ENCODE data around the gene CEACAM5.
"Not testable (repeated sequence)": the region's sequence is repeated elsewhere in the genome, so short reads cannot be mapped to it uniquely, and the experiment has no call there.

Gene CEACAM5

DNA sequence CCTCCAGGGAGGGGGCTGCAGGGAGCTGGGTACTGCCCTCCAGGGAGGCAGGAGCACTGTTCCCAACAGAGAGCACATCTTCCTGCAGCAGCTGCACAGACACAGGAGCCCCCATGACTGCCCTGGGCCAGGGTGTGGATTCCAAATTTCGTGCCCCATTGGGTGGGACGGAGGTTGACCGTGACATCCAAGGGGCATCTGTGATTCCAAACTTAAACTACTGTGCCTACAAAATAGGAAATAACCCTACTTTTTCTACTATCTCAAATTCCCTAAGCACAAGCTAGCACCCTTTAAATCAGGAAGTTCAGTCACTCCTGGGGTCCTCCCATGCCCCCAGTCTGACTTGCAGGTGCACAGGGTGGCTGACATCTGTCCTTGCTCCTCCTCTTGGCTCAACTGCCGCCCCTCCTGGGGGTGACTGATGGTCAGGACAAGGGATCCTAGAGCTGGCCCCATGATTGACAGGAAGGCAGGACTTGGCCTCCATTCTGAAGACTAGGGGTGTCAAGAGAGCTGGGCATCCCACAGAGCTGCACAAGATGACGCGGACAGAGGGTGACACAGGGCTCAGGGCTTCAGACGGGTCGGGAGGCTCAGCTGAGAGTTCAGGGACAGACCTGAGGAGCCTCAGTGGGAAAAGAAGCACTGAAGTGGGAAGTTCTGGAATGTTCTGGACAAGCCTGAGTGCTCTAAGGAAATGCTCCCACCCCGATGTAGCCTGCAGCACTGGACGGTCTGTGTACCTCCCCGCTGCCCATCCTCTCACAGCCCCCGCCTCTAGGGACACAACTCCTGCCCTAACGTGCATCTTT lies 7.8 kb upstream of the CEACAM5 start:
- WGBS, 2 experiments (ENCODE audit: insufficient coverage in 2 of 2), result 65 to 80% methylated on average over 13 of the region's 13 CpGs
- no peaks in the 10 kb centered on the region for H3K36me3 ChIP-seq (ENCODE audit: control insufficient read depth, insufficient read depth, low read length)
- no peak overlapping the region for H3K4me3 ChIP-seq (ENCODE audit: extremely low read depth, insufficient read depth, low read length, poor library complexity, severe bottlenecking)
- H3K27ac ChIP-seq (ENCODE audit: low read depth, low read length, severe bottlenecking), result no peak overlapping the region
- no peaks in the 10 kb centered on the region for H3K4me1 ChIP-seq (ENCODE audit: control insufficient read depth, insufficient read depth, low read length, poor library complexity, severe bottlenecking)
- H3K9me3 ChIP-seq (ENCODE audit: control insufficient read depth, low read length), result no peaks in the 10 kb centered on the region

DNA sequence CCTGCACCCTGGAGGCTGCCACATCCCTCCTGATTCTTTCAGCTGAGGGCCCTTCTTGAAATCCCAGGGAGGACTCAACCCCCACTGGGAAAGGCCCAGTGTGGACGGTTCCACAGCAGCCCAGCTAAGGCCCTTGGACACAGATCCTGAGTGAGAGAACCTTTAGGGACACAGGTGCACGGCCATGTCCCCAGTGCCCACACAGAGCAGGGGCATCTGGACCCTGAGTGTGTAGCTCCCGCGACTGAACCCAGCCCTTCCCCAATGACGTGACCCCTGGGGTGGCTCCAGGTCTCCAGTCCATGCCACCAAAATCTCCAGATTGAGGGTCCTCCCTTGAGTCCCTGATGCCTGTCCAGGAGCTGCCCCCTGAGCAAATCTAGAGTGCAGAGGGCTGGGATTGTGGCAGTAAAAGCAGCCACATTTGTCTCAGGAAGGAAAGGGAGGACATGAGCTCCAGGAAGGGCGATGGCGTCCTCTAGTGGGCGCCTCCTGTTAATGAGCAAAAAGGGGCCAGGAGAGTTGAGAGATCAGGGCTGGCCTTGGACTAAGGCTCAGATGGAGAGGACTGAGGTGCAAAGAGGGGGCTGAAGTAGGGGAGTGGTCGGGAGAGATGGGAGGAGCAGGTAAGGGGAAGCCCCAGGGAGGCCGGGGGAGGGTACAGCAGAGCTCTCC lies 6.9 kb upstream of the CEACAM5 start:
- Histone ChIP-seq H3K9me3 (ENCODE audit: control insufficient read depth, low read length) (no peaks in the 10 kb centered on the region), H3K4me3 (ENCODE audit: extremely low read depth, insufficient read depth, low read length, poor library complexity, severe bottlenecking) (no peak overlapping the region), H3K4me1 (ENCODE audit: control insufficient read depth, insufficient read depth, low read length, poor library complexity, severe bottlenecking) (no peaks in the 10 kb centered on the region), H3K27ac (ENCODE audit: low read depth, low read length, severe bottlenecking) (no peak overlapping the region), H3K36me3 (ENCODE audit: control insufficient read depth, insufficient read depth, low read length) (no peaks in the 10 kb centered on the region)
- WGBS, 2 experiments (ENCODE audit: insufficient coverage in 2 of 2), result 45 to 46% methylated on average over 8 of the region's 10 CpGs

DNA sequence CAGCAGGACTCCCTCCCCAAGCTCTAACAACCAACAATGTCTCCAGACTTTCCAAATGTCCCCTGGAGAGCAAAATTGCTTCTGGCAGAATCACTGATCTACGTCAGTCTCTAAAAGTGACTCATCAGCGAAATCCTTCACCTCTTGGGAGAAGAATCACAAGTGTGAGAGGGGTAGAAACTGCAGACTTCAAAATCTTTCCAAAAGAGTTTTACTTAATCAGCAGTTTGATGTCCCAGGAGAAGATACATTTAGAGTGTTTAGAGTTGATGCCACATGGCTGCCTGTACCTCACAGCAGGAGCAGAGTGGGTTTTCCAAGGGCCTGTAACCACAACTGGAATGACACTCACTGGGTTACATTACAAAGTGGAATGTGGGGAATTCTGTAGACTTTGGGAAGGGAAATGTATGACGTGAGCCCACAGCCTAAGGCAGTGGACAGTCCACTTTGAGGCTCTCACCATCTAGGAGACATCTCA lies 6.2 kb upstream of the CEACAM5 start:
- 54 to 80% methylated on average over 1 to 2 of the region's 3 CpGs for WGBS, 2 experiments (ENCODE audit: insufficient coverage in 2 of 2)
- Histone ChIP-seq H3K4me3 (ENCODE audit: extremely low read depth, insufficient read depth, low read length, poor library complexity, severe bottlenecking) (no peak overlapping the region), H3K27ac (ENCODE audit: low read depth, low read length, severe bottlenecking) (no peak overlapping the region), H3K36me3 (ENCODE audit: control insufficient read depth, insufficient read depth, low read length) (no peaks in the 10 kb centered on the region), H3K4me1 (ENCODE audit: control insufficient read depth, insufficient read depth, low read length, poor library complexity, severe bottlenecking) (no peaks in the 10 kb centered on the region), H3K9me3 (ENCODE audit: control insufficient read depth, low read length) (no peaks in the 10 kb centered on the region)

DNA sequence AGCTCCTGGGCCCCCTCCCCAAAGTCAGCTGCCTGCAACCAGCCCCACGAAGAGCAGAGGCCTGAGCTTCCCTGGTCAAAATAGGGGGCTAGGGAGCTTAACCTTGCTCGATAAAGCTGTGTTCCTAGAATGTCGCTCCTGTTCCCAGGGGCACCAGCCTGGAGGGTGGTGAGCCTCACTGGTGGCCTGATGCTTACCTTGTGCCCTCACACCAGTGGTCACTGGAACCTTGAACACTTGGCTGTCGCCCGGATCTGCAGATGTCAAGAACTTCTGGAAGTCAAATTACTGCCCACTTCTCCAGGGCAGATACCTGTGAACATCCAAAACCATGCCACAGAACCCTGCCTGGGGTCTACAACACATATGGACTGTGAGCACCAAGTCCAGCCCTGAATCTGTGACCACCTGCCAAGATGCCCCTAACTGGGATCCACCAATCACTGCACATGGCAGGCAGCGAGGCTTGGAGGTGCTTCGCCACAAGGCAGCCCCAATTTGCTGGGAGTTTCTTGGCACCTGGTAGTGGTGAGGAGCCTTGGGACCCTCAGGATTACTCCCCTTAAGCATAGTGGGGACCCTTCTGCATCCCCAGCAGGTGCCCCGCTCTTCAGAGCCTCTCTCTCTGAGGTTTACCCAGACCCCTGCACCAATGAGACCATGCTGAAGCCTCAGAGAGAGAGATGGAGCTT lies 4.7 kb upstream of the CEACAM5 start:
- H3K4me3 ChIP-seq (ENCODE audit: extremely low read depth, insufficient read depth, low read length, poor library complexity, severe bottlenecking), result no peak overlapping the region
- H3K4me1 ChIP-seq (ENCODE audit: control insufficient read depth, insufficient read depth, low read length, poor library complexity, severe bottlenecking), result no peaks in the 10 kb centered on the region
- H3K36me3 ChIP-seq (ENCODE audit: control insufficient read depth, insufficient read depth, low read length), result no peaks in the 10 kb centered on the region
- 62 to 69% methylated on average over 6 of the region's 8 CpGs for WGBS, 2 experiments (ENCODE audit: insufficient coverage in 2 of 2)
- H3K9me3 ChIP-seq (ENCODE audit: control insufficient read depth, low read length), result no peaks in the 10 kb centered on the region
- no peak overlapping the region for H3K27ac ChIP-seq (ENCODE audit: low read depth, low read length, severe bottlenecking)

DNA sequence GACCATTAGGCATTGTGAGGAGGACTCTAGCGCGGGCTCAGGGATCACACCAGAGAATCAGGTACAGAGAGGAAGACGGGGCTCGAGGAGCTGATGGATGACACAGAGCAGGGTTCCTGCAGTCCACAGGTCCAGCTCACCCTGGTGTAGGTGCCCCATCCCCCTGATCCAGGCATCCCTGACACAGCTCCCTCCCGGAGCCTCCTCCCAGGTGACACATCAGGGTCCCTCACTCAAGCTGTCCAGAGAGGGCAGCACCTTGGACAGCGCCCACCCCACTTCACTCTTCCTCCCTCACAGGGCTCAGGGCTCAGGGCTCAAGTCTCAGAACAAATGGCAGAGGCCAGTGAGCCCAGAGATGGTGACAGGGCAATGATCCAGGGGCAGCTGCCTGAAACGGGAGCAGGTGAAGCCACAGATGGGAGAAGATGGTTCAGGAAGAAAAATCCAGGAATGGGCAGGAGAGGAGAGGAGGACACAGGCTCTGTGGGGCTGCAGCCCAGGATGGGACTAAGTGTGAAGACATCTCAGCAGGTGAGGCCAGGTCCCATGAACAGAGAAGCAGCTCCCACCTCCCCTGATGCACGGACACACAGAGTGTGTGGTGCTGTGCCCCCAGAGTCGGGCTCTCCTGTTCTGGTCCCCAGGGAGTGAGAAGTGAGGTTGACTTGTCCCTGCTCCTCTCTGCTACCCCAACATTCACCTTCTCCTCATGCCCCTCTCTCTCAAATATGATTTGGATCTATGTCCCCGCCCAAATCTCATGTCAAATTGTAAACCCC lies 2.8 kb upstream of the CEACAM5 start:
- no peak overlapping the region for H3K4me3 ChIP-seq (ENCODE audit: extremely low read depth, insufficient read depth, low read length, poor library complexity, severe bottlenecking)
- H3K36me3 ChIP-seq (ENCODE audit: control insufficient read depth, insufficient read depth, low read length), result no peaks in the 10 kb centered on the region
- no peaks in the 10 kb centered on the region for H3K9me3 ChIP-seq (ENCODE audit: control insufficient read depth, low read length)
- H3K4me1 ChIP-seq (ENCODE audit: control insufficient read depth, insufficient read depth, low read length, poor library complexity, severe bottlenecking), result no peaks in the 10 kb centered on the region
- WGBS, 2 experiments (ENCODE audit: insufficient coverage in 2 of 2), result 25 to 65% methylated on average over 5 to 8 of the region's 10 CpGs
- H3K27ac ChIP-seq (ENCODE audit: low read depth, low read length, severe bottlenecking), result no peak overlapping the region

DNA sequence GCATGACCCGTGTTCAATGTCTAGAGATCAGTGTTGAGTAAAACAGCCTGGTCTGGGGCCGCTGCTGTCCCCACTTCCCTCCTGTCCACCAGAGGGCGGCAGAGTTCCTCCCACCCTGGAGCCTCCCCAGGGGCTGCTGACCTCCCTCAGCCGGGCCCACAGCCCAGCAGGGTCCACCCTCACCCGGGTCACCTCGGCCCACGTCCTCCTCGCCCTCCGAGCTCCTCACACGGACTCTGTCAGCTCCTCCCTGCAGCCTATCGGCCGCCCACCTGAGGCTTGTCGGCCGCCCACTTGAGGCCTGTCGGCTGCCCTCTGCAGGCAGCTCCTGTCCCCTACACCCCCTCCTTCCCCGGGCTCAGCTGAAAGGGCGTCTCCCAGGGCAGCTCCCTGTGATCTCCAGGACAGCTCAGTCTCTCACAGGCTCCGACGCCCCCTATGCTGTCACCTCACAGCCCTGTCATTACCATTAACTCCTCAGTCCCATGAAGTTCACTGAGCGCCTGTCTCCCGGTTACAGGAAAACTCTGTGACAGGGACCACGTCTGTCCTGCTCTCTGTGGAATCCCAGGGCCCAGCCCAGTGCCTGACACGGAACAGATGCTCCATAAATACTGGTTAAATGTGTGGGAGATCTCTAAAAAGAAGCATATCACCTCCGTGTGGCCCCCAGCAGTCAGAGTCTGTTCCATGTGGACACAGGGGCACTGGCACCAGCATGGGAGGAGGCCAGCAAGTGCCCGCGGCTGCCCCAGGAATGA lies 1.5 kb upstream of the CEACAM5 start:
- Histone ChIP-seq H3K27ac (ENCODE audit: low read depth, low read length, severe bottlenecking) (no peak overlapping the region), H3K36me3 (ENCODE audit: control insufficient read depth, insufficient read depth, low read length) (no peaks in the 10 kb centered on the region), H3K4me3 (ENCODE audit: extremely low read depth, insufficient read depth, low read length, poor library complexity, severe bottlenecking) (no peak overlapping the region), H3K9me3 (ENCODE audit: control insufficient read depth, low read length) (no peaks in the 10 kb centered on the region), H3K4me1 (ENCODE audit: control insufficient read depth, insufficient read depth, low read length, poor library complexity, severe bottlenecking) (no peaks in the 10 kb centered on the region)
- WGBS, 2 experiments (ENCODE audit: insufficient coverage in 2 of 2), result 21 to 27% methylated on average over 19 to 25 of the region's 26 CpGs

DNA sequence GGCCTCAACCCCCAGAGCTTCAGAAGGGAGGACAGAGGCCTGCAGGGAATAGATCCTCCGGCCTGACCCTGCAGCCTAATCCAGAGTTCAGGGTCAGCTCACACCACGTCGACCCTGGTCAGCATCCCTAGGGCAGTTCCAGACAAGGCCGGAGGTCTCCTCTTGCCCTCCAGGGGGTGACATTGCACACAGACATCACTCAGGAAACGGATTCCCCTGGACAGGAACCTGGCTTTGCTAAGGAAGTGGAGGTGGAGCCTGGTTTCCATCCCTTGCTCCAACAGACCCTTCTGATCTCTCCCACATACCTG lies 969 bp upstream of the CEACAM5 start:
- WGBS, 2 experiments (ENCODE audit: insufficient coverage in 2 of 2), result 55 to 60% methylated on average over 3 to 5 of the region's 5 CpGs
- Histone ChIP-seq H3K36me3 (ENCODE audit: control insufficient read depth, insufficient read depth, low read length) (no peaks in the 10 kb centered on the region), H3K27ac (ENCODE audit: low read depth, low read length, severe bottlenecking) (no peak overlapping the region), H3K4me1 (ENCODE audit: control insufficient read depth, insufficient read depth, low read length, poor library complexity, severe bottlenecking) (no peaks in the 10 kb centered on the region), H3K4me3 (ENCODE audit: extremely low read depth, insufficient read depth, low read length, poor library complexity, severe bottlenecking) (no peak overlapping the region), H3K9me3 (ENCODE audit: control insufficient read depth, low read length) (no peaks in the 10 kb centered on the region)

DNA sequence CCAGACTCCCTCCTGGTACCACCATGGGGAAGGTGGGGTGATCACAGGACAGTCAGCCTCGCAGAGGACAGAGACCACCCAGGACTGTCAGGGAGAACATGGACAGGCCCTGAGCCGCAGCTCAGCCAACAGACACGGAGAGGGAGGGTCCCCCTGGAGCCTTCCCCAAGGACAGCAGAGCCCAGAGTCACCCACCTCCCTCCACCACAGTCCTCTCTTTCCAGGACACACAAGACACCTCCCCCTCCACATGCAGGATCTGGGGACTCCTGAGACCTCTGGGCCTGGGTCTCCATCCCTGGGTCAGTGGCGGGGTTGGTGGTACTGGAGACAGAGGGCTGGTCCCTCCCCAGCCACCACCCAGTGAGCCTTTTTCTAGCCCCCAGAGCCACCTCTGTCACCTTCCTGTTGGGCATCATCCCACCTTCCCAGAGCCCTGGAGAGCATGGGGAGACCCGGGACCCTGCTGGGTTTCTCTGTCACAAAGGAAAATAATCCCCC lies 505 bp upstream of the CEACAM5 start:
- Histone ChIP-seq H3K4me1 (ENCODE audit: control insufficient read depth, insufficient read depth, low read length, poor library complexity, severe bottlenecking) (no peaks in the 10 kb centered on the region), H3K4me3 (ENCODE audit: extremely low read depth, insufficient read depth, low read length, poor library complexity, severe bottlenecking) (no peak overlapping the region), H3K27ac (ENCODE audit: low read depth, low read length, severe bottlenecking) (no peak overlapping the region), H3K9me3 (ENCODE audit: control insufficient read depth, low read length) (no peaks in the 10 kb centered on the region), H3K36me3 (ENCODE audit: control insufficient read depth, insufficient read depth, low read length) (no peaks in the 10 kb centered on the region)
- 68 to 75% methylated on average over 3 of the region's 5 CpGs for WGBS, 2 experiments (ENCODE audit: insufficient coverage in 2 of 2)

DNA sequence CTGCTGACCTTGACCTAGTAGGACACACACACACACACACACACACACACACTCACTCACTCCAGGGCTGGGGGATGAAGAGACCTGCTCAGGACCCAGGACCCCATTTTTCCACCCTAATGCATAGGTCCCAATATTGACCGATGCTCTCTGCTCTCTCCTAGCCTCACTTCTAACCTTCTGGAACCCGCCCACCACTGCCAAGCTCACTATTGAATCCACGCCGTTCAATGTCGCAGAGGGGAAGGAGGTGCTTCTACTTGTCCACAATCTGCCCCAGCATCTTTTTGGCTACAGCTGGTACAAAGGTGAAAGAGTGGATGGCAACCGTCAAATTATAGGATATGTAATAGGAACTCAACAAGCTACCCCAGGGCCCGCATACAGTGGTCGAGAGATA lies 1.1 kb downstream of the CEACAM5 start:
- not testable (repeated sequence) for H3K4me3 ChIP-seq (ENCODE audit: extremely low read depth, insufficient read depth, low read length, poor library complexity, severe bottlenecking); H3K4me1 ChIP-seq (ENCODE audit: control insufficient read depth, insufficient read depth, low read length, poor library complexity, severe bottlenecking); H3K36me3 ChIP-seq (ENCODE audit: control insufficient read depth, insufficient read depth, low read length); H3K27ac ChIP-seq (ENCODE audit: low read depth, low read length, severe bottlenecking); H3K9me3 ChIP-seq (ENCODE audit: control insufficient read depth, low read length)
- 75 to 83% methylated on average over 5 of the region's 8 CpGs for WGBS, 2 experiments (ENCODE audit: insufficient coverage in 2 of 2)
